Fibroblast of pulmonary artery (primary cell): Measurements from ENCODE around the gene MEAF6.

Experiments
- DNase-seq: peaks from one replicate; pipeline ENCODE4 v3.0.0-alpha.2; 2010; ENCODE audit warnings: low read depth
- H3K4me3 ChIP-seq: replicated peaks from 2 replicates; pipeline ENCODE4 v1.5.1; 2011; ENCODE audit warnings: low read depth, mild to moderate bottlenecking, control low read depth, low read length, moderate library complexity
- CTCF ChIP-seq: IDR thresholded peaks from 2 replicates; pipeline ENCODE4 v1.5.1; 2011; ENCODE audit warnings: mild to moderate bottlenecking, control low read depth, low read length, inconsistent platforms; ENCODE audit errors: missing control alignments

MEAF6 gene

GRCh38 chr1:37478451-37478881, 36.1 kb downstream of the MEAF6 start:
- H3K4me3 ChIP-seq = peak overlapping the region; percentile 80
- DNase-seq = no peak
- TF ChIP-seq CTCF = no peak

DNA sequence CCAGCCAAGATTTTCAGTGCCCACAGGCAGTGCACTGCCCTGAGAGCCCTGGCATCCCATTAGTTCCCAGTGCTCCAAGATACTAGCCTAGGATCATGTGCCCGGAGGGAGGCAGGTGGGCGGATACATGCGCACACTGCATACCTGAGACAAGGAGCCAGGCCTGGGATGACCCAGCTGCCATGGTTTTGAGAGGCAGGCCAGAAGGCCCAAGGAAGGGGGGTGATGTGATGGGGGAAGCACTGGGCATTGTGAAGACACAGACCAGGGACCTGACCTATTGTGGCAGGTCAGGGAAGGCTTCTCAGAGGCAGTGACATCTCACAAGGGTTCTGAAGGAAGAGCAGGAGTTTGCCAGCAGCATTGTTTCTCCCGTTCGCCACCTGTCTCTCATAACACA, 36.6 kb downstream of the MEAF6 start:
- TF ChIP-seq CTCF = no peak
- peak overlapping the region; percentile 80 for H3K4me3 ChIP-seq
- DNase-seq = no peak

DNA sequence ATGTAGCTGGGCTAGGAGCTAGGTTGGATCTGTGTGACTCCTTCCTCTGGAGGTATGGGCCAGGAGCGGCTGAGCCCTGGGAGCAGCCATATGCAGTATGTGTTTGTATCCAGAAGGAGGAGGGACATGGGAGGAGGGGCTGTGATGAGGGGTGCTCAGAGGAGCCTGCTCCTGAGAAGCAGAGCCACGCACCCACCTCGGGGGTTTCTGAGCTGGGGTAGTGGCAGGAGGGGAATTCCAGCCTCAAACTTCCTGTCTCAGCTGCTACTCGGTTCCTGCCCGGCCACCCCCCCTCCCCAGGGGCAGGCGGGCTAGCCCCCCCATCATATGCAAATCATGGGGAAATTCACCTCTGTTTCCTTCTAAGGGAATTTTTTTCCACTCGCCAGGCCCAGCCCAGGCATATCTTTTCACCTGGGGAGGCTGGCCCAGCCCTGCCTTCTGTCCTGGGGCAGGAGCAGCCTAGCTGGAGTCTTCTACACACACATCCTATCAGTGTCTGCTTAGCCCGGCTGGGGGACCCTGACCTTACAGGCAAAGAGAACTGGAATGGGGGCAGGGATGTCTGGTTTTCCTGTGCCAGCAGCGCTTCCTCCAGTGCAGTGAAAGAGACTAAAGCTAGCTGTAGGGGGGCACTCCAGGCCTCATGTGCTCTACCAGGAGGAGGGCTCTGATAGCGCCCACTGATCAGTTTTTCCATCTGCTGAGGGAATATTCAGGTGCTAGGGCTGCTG, 37.2 kb downstream of the MEAF6 start:
- DNase-seq = peak; percentile 76
- no peak for TF ChIP-seq CTCF
- H3K4me3 ChIP-seq = peak overlapping the region; percentile 80

DNA sequence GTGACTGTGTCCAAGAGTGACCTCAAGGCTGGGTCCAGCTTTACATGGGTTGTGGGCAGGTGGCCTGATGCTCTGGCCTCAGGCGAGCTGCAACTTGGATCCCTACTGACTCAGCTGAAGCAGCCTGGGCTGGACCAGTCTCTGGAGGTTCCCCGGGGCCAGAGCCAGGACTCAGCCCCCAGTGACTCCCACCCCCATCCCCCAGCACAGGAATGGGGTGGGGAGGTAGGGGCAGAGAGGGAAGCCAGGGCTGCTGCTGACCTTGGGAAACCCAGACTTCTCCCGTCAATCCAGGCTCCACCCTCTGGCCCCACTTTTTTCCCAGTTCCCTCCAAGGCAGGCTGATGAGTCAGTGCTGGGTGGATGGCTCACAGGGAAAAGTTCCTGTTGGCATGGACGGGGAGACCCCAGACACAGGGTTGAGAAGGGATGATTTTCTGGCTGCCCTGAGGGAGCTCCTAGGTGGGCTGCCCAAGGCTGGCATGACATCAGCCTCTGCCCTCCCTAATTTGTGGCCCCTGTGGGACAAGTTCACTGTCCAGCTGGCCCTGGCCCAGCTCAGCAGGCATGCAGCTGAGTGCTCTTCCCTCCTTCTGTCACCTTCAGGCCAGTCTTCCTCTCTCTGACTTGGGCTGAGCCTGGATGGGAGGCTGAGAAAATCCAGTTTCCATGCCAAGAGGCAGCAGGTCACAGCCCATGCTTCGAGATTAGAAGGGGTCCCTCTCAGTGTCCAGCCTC, 37.9 kb downstream of the MEAF6 start:
- TF ChIP-seq CTCF = no peak
- peak overlapping the region; percentile 80 for H3K4me3 ChIP-seq
- peak; percentile 88 for DNase-seq

- no peak for DNase-seq
- TF ChIP-seq CTCF = no peak
- H3K4me3 ChIP-seq = peak overlapping the region; percentile 80
Measured at GRCh38 chr1:37476087-37476452, 38.5 kb downstream of the MEAF6 start.

- DNase-seq = no peak
- no peak for TF ChIP-seq CTCF
- H3K4me3 ChIP-seq = peak overlapping the region; percentile 80
Measured at GRCh38 chr1:37475380-37476086, 39.0 kb downstream of the MEAF6 start.
